DND-41 (cell line): ENCODE measurements around the gene SAMD10.

Experiments used
- EZH2 ChIP-seq: IDR thresholded peaks from 3 replicates; pipeline ENCODE4 v1.6.1; 2012; ENCODE audit warnings: borderline replicate concordance, low read depth, mild to moderate bottlenecking, moderate library complexity, low read length, inconsistent platforms; ENCODE audit not compliant: severe bottlenecking
- TF ChIP-seq, protein P1 (sequence below): IDR thresholded peaks from 2 replicates; pipeline ENCODE4 v1.5.1; 2012; ENCODE audit warnings: borderline replicate concordance, low read length, moderate library complexity, mild to moderate bottlenecking; ENCODE audit not compliant: poor library complexity, severe bottlenecking; ENCODE audit errors: extremely low read depth

DNA sequence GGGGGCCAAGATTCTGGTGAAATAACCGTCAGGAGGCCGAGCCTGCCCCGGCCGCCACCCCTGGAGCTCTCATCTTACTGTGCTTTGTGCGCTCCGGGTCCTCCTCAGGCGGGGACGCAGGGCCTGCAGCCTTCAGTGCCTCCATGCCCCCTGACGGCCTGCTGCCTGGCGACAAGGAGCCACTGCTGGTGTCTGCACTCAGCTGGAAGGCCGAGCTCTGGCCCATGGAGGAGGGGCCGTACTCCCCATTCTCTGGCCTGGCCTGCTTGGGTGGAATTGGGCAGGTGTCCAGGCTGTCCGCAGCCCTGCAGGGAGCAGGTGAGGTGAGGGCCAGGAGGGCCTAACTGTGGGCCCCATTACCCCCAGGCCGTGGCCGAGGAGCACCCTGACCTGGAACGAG lies 15.0 kb downstream of the SAMD10 start:
- TF ChIP-seq, protein P1, sequence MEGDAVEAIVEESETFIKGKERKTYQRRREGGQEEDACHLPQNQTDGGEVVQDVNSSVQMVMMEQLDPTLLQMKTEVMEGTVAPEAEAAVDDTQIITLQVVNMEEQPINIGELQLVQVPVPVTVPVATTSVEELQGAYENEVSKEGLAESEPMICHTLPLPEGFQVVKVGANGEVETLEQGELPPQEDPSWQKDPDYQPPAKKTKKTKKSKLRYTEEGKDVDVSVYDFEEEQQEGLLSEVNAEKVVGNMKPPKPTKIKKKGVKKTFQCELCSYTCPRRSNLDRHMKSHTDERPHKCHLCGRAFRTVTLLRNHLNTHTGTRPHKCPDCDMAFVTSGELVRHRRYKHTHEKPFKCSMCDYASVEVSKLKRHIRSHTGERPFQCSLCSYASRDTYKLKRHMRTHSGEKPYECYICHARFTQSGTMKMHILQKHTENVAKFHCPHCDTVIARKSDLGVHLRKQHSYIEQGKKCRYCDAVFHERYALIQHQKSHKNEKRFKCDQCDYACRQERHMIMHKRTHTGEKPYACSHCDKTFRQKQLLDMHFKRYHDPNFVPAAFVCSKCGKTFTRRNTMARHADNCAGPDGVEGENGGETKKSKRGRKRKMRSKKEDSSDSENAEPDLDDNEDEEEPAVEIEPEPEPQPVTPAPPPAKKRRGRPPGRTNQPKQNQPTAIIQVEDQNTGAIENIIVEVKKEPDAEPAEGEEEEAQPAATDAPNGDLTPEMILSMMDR: no peak
- no peak for TF ChIP-seq EZH2
